ENCODE measurements around the gene PTPN7. TPM values are rescaled to one million over a fixed set of nuclear protein-coding genes. Genes with fewer than 3 reads are reported as not detected.

Gene PTPN7
- total RNA-seq, 2 experiments from 2014 or later = 228 to 231 TPM

- no peak for DNase-seq
- CTCF ChIA-PET = no interaction called here
These were observed 59.2 kb downstream of the PTPN7 start for GRCh38 chr1:202101184-202101583.

More at GRCh38 chr1:202101184-202101583, 59.2 kb downstream of the PTPN7 start:
- H3K27me3 Mint-ChIP-seq = peaks cover 3% of the 10 kb centered on the region
- POLR2A ChIA-PET = no interaction called here
- no peak overlapping the region for H3K4me3 Mint-ChIP-seq
- H3K4me1 Mint-ChIP-seq = no peaks in the 10 kb centered on the region
- H3K9me3 Mint-ChIP-seq = no peaks in the 10 kb centered on the region
- H3K36me3 Mint-ChIP-seq (ENCODE audit: low read depth) = no peaks in the 10 kb centered on the region
- no peak overlapping the region for H3K27ac Mint-ChIP-seq

Other genes starting within 250 kb of the PTPN7 start
- gene LMOD1, start 214.1 kb downstream of the PTPN7 start, total RNA-seq = not detected
- gene TIMM17A, start 205.1 kb downstream of the PTPN7 start, total RNA-seq = 10 to 100 TPM; 42.5 to 44.8 TPM
- gene RNPEP, start 178.0 kb downstream of the PTPN7 start, total RNA-seq = 10 to 100 TPM; 38.5 to 41.1 TPM
- gene ELF3, start 150.0 kb downstream of the PTPN7 start, total RNA-seq = under 1 TPM; 0.30 to 0.38 TPM
- gene GPR37L1, start 37.7 kb downstream of the PTPN7 start, total RNA-seq = not detected
- 10 to 100 TPM; 62.4 to 63.8 TPM for gene ARL8A, start 15.9 kb downstream of the PTPN7 start, total RNA-seq
- under 1 TPM in 1 of 2 experiments, not detected in 1; 0.08 TPM for gene LGR6, start 33.2 kb upstream of the PTPN7 start, total RNA-seq
- gene UBE2T, start 181.3 kb upstream of the PTPN7 start, total RNA-seq = 10 to 100 TPM; 76.1 to 82.8 TPM
- gene PPP1R12B, start 188.1 kb upstream of the PTPN7 start, total RNA-seq = 10 to 100 TPM; 16.7 to 20.0 TPM

All from activated CD4-positive, alpha-beta memory T cell treated with anti-CD3 and anti-CD28 coated beads, Interleukin-2, amount 10 ng/mL, durations not matched to agents 7 days and 5 days (primary cell).